ENCODE measurements around the gene HNRNPUL2.
"Not testable (repeated sequence)": the region's sequence is repeated elsewhere in the genome, so short reads cannot be mapped to it uniquely, and the experiment has no call there.

The HNRNPUL2 gene

DNA sequence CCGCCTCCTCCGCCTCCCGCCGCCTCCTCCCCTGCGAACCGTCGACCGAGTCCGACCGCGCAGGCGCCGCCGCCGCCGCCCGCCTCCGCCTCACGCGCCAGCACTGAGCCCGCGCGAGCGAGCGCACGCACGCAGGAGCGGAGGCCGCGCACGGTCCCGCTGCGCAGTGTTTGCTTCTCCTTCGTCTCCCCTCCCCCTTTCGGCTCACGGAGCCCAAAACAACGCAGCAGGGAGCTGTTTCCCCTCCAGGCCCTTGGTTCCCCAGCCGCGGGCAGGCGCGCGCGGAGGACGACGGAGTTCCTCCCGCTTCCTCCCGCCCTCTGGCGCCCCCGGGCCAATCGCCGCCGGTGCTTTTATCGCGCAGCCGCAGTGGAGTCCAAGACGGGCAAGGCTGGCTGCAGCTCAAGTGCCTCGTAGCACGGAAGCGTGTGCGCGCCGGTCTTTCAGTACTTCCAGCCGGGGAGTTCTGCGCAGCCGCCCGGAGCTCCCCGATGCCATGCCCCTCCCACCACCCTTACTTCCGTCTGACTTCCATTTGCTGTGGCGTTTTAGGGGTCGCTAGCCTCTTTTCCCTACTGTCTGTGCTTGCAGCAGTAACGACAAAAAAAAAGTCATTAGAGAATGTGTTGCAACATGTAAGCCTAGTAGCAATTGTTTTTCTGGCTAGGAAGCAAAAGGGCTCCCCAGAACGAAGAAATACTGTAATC is at the start of gene HNRNPUL2:
TSS of gene HNRNPUL2 (minus strand) at position 293 of the 707 bp plus-strand sequence. CDS start 301 bp downstream, outside the sequence.
- peak; percentile 99 for DNase-seq (ENCODE audit: low spot score)

- no peak for DNase-seq (ENCODE audit: low spot score)
These were observed 48.4 kb upstream of the HNRNPUL2 start for GRCh38 chr11:62775646-62776045.

- DNase-seq (ENCODE audit: low spot score) = no peak
These were observed 47.1 kb upstream of the HNRNPUL2 start for GRCh38 chr11:62774407-62774806.

DNA sequence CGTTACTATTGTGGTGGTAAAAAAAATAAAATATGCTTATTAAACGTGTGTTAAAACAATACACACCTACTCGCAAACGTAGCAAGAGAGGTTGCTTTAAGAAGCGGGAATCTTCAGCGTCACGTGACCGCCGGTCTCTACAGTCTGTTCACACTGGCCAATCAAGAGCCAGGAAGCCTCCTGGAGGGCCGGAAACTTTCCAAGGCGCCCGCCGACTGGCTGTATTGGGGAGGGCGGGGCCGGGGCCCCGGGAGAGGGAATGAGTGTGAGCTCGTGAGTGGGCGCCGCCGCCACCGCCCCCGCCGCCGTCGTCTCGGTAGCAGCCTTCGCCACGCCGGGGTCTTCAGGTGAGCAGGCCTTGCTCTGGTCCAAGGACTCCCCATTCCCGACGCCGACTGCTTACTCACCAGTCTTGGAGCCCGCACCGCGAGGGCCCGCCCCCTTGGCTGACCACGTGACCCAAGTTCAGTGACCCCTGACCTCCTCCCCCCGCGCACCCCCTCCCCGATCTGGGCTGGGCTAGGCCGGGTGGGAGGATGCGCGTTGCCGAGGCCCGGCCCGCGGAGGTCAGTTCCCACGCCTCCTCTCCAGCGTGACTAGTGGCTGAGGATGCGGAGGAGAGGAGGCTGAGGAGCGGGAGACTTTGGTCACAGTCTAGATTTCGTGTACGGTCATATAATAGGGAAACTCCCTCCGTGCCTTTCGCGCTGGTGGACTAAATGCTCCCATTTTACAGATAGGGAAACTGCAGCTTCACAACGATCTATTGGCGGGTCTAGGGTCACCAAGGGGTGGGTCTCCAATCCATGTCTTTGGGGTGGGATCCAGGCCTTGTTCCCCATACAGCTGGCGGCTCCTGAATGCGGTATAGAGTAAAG is 44.1 kb upstream of the HNRNPUL2 start, which contains the start of gene TAF6L:
TSS of gene TAF6L (plus strand) at position 253 of the 878 bp plus-strand sequence. CDS start 4,388 bp downstream, outside the sequence.
- peak; percentile 98 for DNase-seq (ENCODE audit: low spot score)

DNA sequence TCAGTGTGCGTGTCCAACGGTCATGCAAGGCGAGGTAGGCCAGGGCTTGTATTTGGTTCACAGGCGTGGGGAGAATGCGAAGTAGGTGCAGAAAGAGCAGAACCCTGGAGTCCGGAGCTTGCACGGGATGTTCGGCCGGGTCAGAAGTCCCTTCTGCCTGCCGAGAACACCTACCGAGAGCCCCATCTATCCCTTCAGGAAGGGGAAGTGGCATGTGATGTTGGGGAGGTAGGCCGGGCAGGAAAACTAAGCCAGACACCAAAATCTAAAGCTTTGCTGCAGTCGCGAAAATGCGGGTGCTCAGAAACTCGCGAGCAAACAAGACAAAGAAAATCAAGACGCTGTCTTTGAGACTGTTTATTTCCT is 43.5 kb upstream of the HNRNPUL2 start:
- no peak for DNase-seq (ENCODE audit: low spot score)

GRCh38 chr11:62760867-62761227 is 33.6 kb upstream of the HNRNPUL2 start:
- DNase-seq (ENCODE audit: low spot score) = not testable (repeated sequence)

GRCh38 chr11:62757846-62758788 is 30.9 kb upstream of the HNRNPUL2 start:
- no peak for DNase-seq (ENCODE audit: low spot score)

DNA sequence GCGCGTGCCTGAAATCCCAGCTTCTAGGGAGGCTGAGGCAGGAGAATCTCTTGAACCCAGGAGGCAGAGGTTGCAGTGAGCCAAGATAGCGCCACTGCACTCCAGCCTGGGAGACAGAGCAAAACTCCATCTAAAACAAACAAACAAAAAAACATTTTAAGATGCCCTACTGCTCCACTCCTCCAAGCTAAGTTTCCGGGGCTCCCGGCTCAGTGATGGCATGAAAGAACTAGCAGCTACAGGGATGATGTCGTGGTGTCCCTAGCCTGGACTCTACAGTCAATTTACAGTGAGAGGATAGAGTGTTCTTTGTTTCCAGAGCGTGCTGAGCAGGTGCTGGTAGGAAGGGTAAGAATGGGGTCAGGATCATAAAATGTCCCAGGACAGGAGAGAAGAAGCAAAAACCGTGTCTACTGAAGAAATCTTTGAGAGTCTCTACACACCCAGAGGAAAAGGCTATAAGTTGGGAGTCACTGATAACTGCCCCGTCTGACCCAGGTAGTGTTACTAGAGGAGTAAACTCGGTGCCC is 27.9 kb upstream of the HNRNPUL2 start:
- DNase-seq (ENCODE audit: low spot score) = no peak

- peak; percentile 99 for DNase-seq (ENCODE audit: low spot score)
These were observed 26.7 kb upstream of the HNRNPUL2 start, which contains the start of gene ZBTB3 for GRCh38 chr11:62753736-62754603. ZBTB3 (minus strand) TSS chr11:62754160; CDS start chr11:62753664, 496 bp downstream.

DNA sequence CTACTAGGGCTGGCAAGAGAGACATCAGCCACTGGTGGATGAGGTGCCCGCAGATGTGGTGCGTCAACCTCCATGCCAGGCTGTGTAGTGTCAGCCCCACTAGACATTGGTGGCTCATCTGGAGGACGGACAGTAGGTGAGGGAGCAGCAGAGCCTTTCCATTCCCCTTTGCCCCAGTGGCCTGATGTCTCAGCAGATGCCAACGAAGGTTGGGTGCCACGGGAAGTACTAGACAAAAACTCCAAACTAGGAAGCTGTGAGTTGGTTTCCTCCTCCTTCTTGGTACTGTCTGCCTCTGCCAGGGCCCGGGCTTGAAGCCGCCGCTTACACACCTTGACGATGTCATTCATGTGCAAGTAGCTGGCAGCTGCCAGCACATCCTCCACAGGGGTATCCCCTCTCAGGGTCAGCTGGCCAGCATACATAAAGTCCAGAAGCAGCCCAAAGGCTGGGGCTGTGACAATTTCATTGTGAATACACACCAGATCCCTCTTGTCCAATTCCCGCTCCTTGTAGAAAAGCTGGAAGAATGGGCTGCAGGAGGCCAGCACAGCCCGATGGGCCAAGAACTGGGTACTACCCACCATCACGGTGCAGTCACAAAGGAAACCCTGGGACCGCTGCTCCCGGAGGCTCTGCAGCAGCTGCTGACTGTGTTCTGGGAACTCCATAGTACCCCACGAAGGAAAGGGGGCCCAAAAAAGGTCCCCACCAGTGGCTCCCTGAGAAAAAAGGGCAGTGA is 25.9 kb upstream of the HNRNPUL2 start:
- DNase-seq (ENCODE audit: low spot score) = no peak

DNA sequence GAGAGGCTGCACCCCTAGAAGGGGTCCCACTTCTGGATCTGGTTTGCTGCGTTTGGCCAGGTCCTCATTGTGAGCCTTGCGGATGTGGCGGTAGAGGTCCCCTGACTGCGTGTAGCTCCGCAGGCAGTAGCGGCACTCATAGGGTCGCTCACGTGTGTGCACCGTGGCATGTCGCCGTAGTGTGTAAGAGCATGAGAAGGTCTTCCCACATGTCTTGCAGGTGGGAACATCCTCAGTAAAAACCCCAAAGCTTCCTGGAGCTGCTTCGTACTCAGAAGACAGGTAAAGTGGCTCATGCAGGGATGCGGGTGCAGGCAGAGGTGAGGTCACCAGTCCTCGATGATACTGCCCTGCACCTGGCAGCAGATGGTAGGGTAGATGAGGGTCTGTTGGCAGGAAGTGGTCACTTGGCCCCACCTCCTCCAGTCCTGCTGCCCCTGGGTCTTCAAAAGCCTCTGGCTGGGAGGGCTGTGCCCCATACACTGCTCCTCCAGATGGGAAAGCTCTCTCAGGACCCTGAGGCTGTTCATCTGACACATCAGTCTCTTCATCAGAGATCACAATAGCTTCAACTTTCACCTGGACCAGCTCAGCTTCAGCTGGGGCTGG is 25.0 kb upstream of the HNRNPUL2 start:
- no peak for DNase-seq (ENCODE audit: low spot score)

DNA sequence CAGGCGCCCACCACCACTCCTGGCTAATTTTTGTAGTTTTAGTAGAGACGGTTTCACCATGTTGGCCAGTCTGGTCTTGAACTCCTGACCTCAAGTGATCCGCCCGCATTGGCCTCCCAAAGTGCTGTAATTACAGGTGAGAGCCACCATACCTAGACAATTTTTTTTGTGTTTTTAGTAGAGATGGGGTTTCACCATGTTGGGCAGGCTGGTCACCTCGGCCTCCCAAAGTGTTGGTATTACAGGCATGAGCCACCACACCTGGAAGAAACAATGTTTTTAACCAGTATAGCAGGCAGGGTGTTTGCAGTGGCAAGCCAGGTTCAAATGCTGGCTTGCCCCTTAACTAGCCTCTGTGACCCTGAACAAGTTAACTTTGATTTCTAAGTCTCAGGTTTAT is 22.7 kb upstream of the HNRNPUL2 start:
- DNase-seq (ENCODE audit: low spot score) = not testable (repeated sequence)

- peak; percentile 66 for DNase-seq (ENCODE audit: low spot score)
These were observed 20.4 kb upstream of the HNRNPUL2 start for GRCh38 chr11:62747475-62748160.

- no peak for DNase-seq (ENCODE audit: low spot score)
These were observed 9.9 kb upstream of the HNRNPUL2 start for GRCh38 chr11:62737196-62737595.

- peak; percentile 72 for DNase-seq (ENCODE audit: low spot score)
These were observed 5.6 kb upstream of the HNRNPUL2 start for GRCh38 chr11:62732830-62733229.

DNA sequence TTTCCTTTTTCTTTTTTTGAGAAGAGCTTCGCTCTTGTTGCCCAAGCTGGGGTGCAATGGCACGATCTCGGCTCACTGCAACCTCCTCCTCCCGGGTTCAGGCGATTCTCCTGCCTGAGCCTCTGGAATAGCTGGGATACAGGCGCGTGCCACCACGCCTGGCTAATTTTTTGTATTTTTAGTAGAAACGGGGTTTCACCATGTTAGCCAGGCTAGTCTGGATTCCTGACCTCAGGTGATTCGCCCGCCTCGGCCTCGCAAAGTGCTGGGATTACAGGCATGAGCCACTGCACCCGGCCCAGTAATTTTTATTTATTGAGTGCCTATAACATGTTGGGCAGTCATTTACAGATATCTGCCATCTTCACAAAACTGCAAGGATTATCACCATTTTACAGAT is 2.8 kb upstream of the HNRNPUL2 start:
- DNase-seq (ENCODE audit: low spot score) = not testable (repeated sequence)

GRCh38 chr11:62728171-62728988 is 1.1 kb upstream of the HNRNPUL2 start, which contains the start of gene TTC9C:
TTC9C (plus strand) TSS chr11:62728486; CDS start chr11:62728849, 363 bp downstream.
- peak; percentile 93 for DNase-seq (ENCODE audit: low spot score)

DNA sequence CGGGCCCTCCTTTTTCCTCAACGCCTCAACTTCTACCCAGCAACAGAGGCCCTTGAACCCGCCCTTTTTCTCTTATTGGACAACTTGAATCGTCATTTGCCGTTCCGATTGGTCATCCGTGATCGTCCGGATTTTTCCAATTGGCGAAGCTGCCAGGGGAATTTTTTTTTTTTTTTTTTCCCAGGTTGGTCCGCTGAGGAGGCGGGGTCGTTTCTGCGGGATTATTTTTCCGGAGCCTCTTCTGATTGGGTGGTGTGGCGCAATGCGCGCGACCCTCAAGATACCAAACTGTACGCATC is 564 bp upstream of the HNRNPUL2 start:
- DNase-seq (ENCODE audit: low spot score) = peak; percentile 97
